Testis (tissue), 3 donors: Measurements from ENCODE around the gene FNDC4. TPM values are rescaled to one million over a fixed set of nuclear protein-coding genes. Genes with fewer than 3 reads are reported as not detected.

Experiments used
- DNase-seq: peaks from one replicate; pipeline ENCODE4 v3.0.0-alpha.2; 2019
- H3K27ac ChIP-seq, 2 donors: fragments of 200-600 bp; sonication (generic); one replicate each; pipeline ENCODE4 v1.5.1; 2019
- H3K27me3 ChIP-seq: fragments of 200-600 bp; sonication (generic); one replicate; pipeline ENCODE4 v1.5.1; 2019
- H3K36me3 ChIP-seq: fragments of 200-600 bp; sonication (generic); one replicate; pipeline ENCODE4 v1.5.1; 2017; ENCODE audit warnings: low read depth; ENCODE audit errors: missing control alignments
- H3K4me1 ChIP-seq: fragments of 200-600 bp; sonication (generic); one replicate; pipeline ENCODE4 v1.5.1; 2019
- H3K4me3 ChIP-seq, 2 donors: fragments of 200-600 bp; sonication (generic); one replicate each; pipeline ENCODE4 v1.5.1; 2017 to 2019
- H3K9me3 ChIP-seq: fragments of 200-600 bp; sonication (generic); one replicate; pipeline ENCODE4 v1.5.1; 2017
- CTCF ChIP-seq, 3 experiments: fragments of 450-650 bp in 2 of 3; fragments of 200-600 bp in 1 of 3; sonication (generic) in 1 of 3; IDR thresholded peaks; one replicate each; pipeline ENCODE4 v1.5.1; 2016 to 2019; ENCODE audit warnings: antibody characterized with exemption in 3 of 3, mild to moderate bottlenecking in 2 of 3, moderate library complexity in 1 of 3
- POLR2A ChIP-seq: fragments of 450-650 bp; IDR thresholded peaks from one replicate; pipeline ENCODE4 v1.6.1; 2017; ENCODE audit warnings: antibody characterized with exemption, mild to moderate bottlenecking, moderate library complexity
- WGBS, 2 donors: methylation state at CpG; one replicate each; pipeline ENCODE4 v1.1.5; 2018; 5-methylcytosine and 5-hydroxymethylcytosine counted together
- intact Hi-C: fragments of 100-400 bp; cut with DNase I; formaldehyde crosslinking; loops from one replicate; pipeline ENCODE4 v1.15.1; 2023; ENCODE audit warnings: low total_unique reads
- polyA plus RNA-seq: library from polyadenylated mRNA; stranded (reverse); fragments of 350-450 nt; fragmentation: Illumina TruSeq; extraction: RNeasy Lipid Tissue Mini Kit (QIAGEN cat#74804); gene quantifications from one replicate; pipeline ENCODE4 v1.2.3, GENCODE V29; 2014; ENCODE audit warnings: low read depth, low replicate concordance; ENCODE audit not compliant: insufficient read depth
- total RNA-seq, 2 donors: library from RNA; depleted of rRNA; stranded (reverse); fragments of >200 nt; gene quantifications; one replicate each; pipeline ENCODE4 v1.2.3, GENCODE V29; 2016

The FNDC4 gene
- total and polyA plus RNA-seq, 3 donors from 2014 or later, result 23.5 to 39.2 (median 35.9) TPM

DNA sequence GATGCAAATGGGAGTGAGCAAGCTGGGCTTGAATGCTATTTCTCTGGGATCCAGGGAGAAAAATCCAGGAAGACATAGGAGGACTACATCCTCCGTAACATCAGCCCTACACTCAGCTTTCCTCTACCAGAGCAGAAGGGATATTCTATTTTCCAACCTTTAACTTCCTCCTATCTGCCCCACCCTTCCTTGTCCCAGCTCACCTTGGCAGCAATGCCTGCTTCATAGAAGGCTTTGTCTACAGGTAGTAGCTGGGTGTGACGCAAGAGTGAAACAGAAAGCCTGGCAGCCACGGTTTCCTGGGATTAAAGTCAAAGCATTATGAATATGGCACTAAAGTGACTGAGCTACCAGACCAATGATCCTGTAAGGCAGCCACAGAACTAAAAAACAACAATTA lies 48.9 kb downstream of the FNDC4 start:
- TF ChIP-seq POLR2A, result no peak
- TF ChIP-seq CTCF (IDR thresholded peaks at IDR 0.05), result no peak
- peaks cover 23% of the 10 kb centered on the region for H3K4me1 ChIP-seq
- DNase-seq, result no peak
- H3K4me3 ChIP-seq, result no peak overlapping the region
- intact Hi-C loops, result no loop called here
- WGBS, 2 donors, result 94 to 95% methylated on average over 3 of the region's 3 CpGs
- H3K9me3 ChIP-seq, result no peaks in the 10 kb centered on the region
- H3K36me3 ChIP-seq, result no peaks in the 10 kb centered on the region
- H3K27ac ChIP-seq, result no peak overlapping the region
- H3K27me3 ChIP-seq, result no peaks in the 10 kb centered on the region

DNA sequence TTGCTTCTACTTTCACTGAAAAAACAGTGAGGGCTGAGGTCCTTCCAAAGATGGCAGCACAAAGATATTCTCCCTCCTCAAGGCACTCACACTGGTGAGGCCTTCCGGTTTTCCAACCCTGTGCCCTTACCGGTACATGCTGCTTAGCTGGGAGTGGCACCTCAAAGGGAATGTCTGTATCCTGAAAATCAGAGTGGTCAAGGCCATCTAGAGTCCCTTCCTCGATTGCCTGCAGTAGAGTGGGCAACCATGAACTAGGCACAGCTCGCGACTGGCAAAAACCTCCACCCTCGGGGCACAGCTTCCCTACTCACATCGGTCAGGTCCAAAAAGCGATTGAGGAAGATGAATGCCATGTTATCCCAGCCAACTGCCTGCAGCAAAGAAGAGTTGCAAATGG lies 49.4 kb downstream of the FNDC4 start:
- intact Hi-C loops, result no loop called here
- Histone ChIP-seq H3K4me1 (peaks cover 23% of the 10 kb centered on the region), H3K9me3 (no peaks in the 10 kb centered on the region), H3K27ac (no peak overlapping the region), H3K27me3 (no peaks in the 10 kb centered on the region), H3K36me3 (no peaks in the 10 kb centered on the region), H3K4me3 (no peak overlapping the region)
- 82 to 83% methylated on average over 8 of the region's 8 CpGs for WGBS, 2 donors
- TF ChIP-seq POLR2A, result no peak
- TF ChIP-seq CTCF (IDR thresholded peaks at IDR 0.05), result no peak
- no peak for DNase-seq

DNA sequence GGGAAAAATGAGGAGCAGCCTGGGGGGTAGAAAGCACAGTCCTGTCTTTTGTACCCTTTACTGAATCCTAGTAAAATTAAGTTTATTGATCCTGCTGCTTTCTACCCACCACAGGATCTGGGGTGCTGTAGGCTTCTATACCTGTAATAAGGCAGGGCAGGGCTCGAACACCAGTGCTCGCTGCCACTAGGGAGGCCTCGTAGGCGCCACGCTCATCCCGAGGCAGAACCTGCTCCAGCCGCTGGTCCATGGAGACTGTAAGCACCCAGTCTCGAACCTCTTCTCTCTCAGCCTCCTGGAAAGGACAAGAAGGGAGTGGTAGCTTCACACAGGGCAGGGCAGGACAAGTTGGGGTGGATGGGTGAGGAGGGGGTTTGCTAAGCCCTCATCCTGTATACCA lies 49.8 kb downstream of the FNDC4 start:
- no peak overlapping the region for H3K27ac ChIP-seq
- H3K27me3 ChIP-seq, result no peaks in the 10 kb centered on the region
- intact Hi-C loops, result no loop called here
- peaks cover 23% of the 10 kb centered on the region for H3K4me1 ChIP-seq
- no peaks in the 10 kb centered on the region for H3K36me3 ChIP-seq
- no peak for TF ChIP-seq POLR2A
- no peak for TF ChIP-seq CTCF (IDR thresholded peaks at IDR 0.05)
- 85 to 91% methylated on average over 8 of the region's 8 CpGs for WGBS, 2 donors
- H3K4me3 ChIP-seq, result no peak overlapping the region
- no peaks in the 10 kb centered on the region for H3K9me3 ChIP-seq
- no peak for DNase-seq

DNA sequence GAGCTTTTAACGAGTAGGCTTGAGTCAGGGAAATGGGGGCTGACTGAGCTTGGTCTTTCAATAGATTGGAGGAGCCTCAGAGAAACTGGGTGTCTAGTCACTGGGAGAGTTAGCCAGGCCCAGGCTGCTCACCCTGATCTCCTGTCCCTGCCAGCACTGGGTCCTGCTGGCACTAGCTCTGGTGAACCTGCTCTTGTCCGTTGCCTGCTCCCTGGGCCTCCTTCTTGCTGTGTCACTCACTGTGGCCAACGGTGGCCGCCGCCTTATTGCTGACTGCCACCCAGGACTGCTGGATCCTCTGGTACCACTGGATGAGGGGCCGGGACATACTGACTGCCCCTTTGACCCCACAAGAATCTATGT lies 52.1 kb downstream of the FNDC4 start:
- H3K27ac ChIP-seq, result peak overlapping the region in 1 of 2 donors; percentile 26
- 50 to 60% methylated on average over 5 to 6 of the region's 6 CpGs for whole genome bisulfite sequencing, 2 donors
- TF ChIP-seq CTCF (IDR thresholded peaks at IDR 0.05), result no peak
- no peak for TF ChIP-seq POLR2A
- H3K9me3 ChIP-seq, result no peaks in the 10 kb centered on the region
- no peaks in the 10 kb centered on the region for H3K36me3 ChIP-seq
- peaks cover 23% of the 10 kb centered on the region for H3K4me1 ChIP-seq
- no peak for DNase-seq
- H3K27me3 ChIP-seq, result no peaks in the 10 kb centered on the region
- H3K4me3 ChIP-seq, result peak overlapping the region in 1 of 2 donors; percentile 51
- intact Hi-C loops, result no loop called here
